Renal cortex interstitium (tissue), 15 donors: ENCODE results near the gene ETNK2. TPM values are rescaled to one million over a fixed set of nuclear protein-coding genes. Genes with fewer than 3 reads are reported as not detected.

Source experiments
- DNase-seq, 11 donors: peaks; one replicate each; pipeline ENCODE4 v3.0.0-alpha.2; 2013; ENCODE audit warnings: low read depth in 9 of 11, low spot score in 4 of 11; ENCODE audit errors: extremely low read depth in 1 of 11
- long read RNA-seq, 16 experiments: transcript quantifications; one replicate each; lab custom pipeline, GENCODE V29; 2026
- polyA plus RNA-seq, 3 donors: library from polyadenylated mRNA; unstranded; fragments of 120-200 nt; gene quantifications; one replicate each; pipeline ENCODE4 v1.2.1, GENCODE V29; 2013; ENCODE audit not compliant: insufficient read length in 3 of 3

The ETNK2 gene
- polyA plus RNA-seq = 10 to 100 TPM; 22.8 to 28.2 (median 23.5) TPM
- long read RNA-seq, donor 1, partial matches to known transcripts = 0 of 3 reads
- long read RNA-seq, donor 1, other reads (novel, unspliced or antisense) = 0 of 3 reads
- long read RNA-seq, donor 2, partial matches to known transcripts = 5 of 7 reads
- long read RNA-seq, donor 2, other reads (novel, unspliced or antisense) = 0 of 7 reads
- long read RNA-seq, donor 3, transcript ETNK2-203 (8 exons, 2,434 nt) = major isoform, 7 of 12 reads
- long read RNA-seq, donor 3, partial matches to known transcripts = 5 of 12 reads
- long read RNA-seq, donor 3, other reads (novel, unspliced or antisense) = 0 of 12 reads
- long read RNA-seq, donor 4, transcript ETNK2-203 (8 exons, 2,434 nt) = major isoform, 9 of 10 reads
- long read RNA-seq, donor 4, partial matches to known transcripts = 0 of 10 reads
- long read RNA-seq, donor 4, other reads (novel, unspliced or antisense) = 0 of 10 reads
- long read RNA-seq, donor 5 = 0 reads
- long read RNA-seq, donor 6, transcript ETNK2-203 (8 exons, 2,434 nt) = major isoform, 6 of 7 reads
- long read RNA-seq, donor 6, partial matches to known transcripts = 0 of 7 reads
- long read RNA-seq, donor 6, other reads (novel, unspliced or antisense) = 0 of 7 reads
- long read RNA-seq, donor 7, transcript ETNK2-203 (8 exons, 2,434 nt) = major isoform, 7 of 8 reads
- long read RNA-seq, donor 7, partial matches to known transcripts = 0 of 8 reads
- long read RNA-seq, donor 7, other reads (novel, unspliced or antisense) = 0 of 8 reads
- long read RNA-seq, donor 8, transcript ETNK2-203 (8 exons, 2,434 nt) = major isoform, 6 of 12 reads
- long read RNA-seq, donor 8, partial matches to known transcripts = 6 of 12 reads
- long read RNA-seq, donor 8, other reads (novel, unspliced or antisense) = 0 of 12 reads
- long read RNA-seq, donor 9, transcript ETNK2-203 (8 exons, 2,434 nt) = major isoform, 7 of 8 reads
- long read RNA-seq, donor 9, partial matches to known transcripts = 0 of 8 reads
- long read RNA-seq, donor 9, other reads (novel, unspliced or antisense) = 0 of 8 reads
- long read RNA-seq, donor 10, transcript ETNK2-203 (8 exons, 2,434 nt) = major isoform, 5 of 6 reads
- long read RNA-seq, donor 10, partial matches to known transcripts = 0 of 6 reads
- long read RNA-seq, donor 10, other reads (novel, unspliced or antisense) = 0 of 6 reads
- long read RNA-seq, donor 11, transcript ETNK2-203 (8 exons, 2,434 nt) = major isoform, 5 of 10 reads
- long read RNA-seq, donor 11, partial matches to known transcripts = 5 of 10 reads
- long read RNA-seq, donor 11, other reads (novel, unspliced or antisense) = 0 of 10 reads
- long read RNA-seq, donor 12, partial matches to known transcripts = 0 of 4 reads
- long read RNA-seq, donor 12, other reads (novel, unspliced or antisense) = 0 of 4 reads
- long read RNA-seq, donor 13, transcript ETNK2-203 (8 exons, 2,434 nt) = major isoform, 14 of 15 reads
- long read RNA-seq, donor 13, partial matches to known transcripts = 0 of 15 reads
- long read RNA-seq, donor 13, other reads (novel, unspliced or antisense) = 0 of 15 reads
- long read RNA-seq, donor 14, transcript ETNK2-203 (8 exons, 2,434 nt) = major isoform, 13 of 14 reads
- long read RNA-seq, donor 14, partial matches to known transcripts = 0 of 14 reads
- long read RNA-seq, donor 14, other reads (novel, unspliced or antisense) = 0 of 14 reads
- long read RNA-seq, donor 15, partial matches to known transcripts = 0 of 1 reads
- long read RNA-seq, donor 15, other reads (novel, unspliced or antisense) = 0 of 1 reads
- long read RNA-seq, donor 16, transcript ETNK2-203 (8 exons, 2,434 nt) = major isoform, 13 of 21 reads
- long read RNA-seq, donor 16, partial matches to known transcripts = 7 of 21 reads
- long read RNA-seq, donor 16, other reads (novel, unspliced or antisense) = 0 of 21 reads

- peak in 3 of 11 donors; percentile 41 to 60 (median 49) for DNase-seq
Measured at GRCh38 chr1:204151552-204152309, at the start of gene ETNK2. TSS of gene ETNK2 (minus strand) at chr1:204152044. CDS start at chr1:204151852, 192 bp downstream.

GRCh38 chr1:204201348-204202040, 49.6 kb upstream of the ETNK2 start:
- DNase-seq = no peak

GRCh38 chr1:204199579-204199978, 47.7 kb upstream of the ETNK2 start:
- DNase-seq = no peak

- DNase-seq = no peak
Measured at GRCh38 chr1:204198348-204199340, 46.8 kb upstream of the ETNK2 start.

- no peak for DNase-seq
Measured at GRCh38 chr1:204197068-204197467, 45.2 kb upstream of the ETNK2 start.

- DNase-seq = no peak
Measured at GRCh38 chr1:204196068-204196795, 44.4 kb upstream of the ETNK2 start, which contains the start of gene KISS1. TSS of gene KISS1 (minus strand) at chr1:204196491. CDS start at chr1:204192876, 3,615 bp downstream.

- DNase-seq = no peak
Measured at GRCh38 chr1:204194771-204195170, 42.9 kb upstream of the ETNK2 start.

- DNase-seq = no peak
Measured at GRCh38 chr1:204194080-204194479, 42.2 kb upstream of the ETNK2 start.

GRCh38 chr1:204192589-204193352, 40.9 kb upstream of the ETNK2 start:
- DNase-seq = no peak

GRCh38 chr1:204192046-204192445, 40.2 kb upstream of the ETNK2 start:
- DNase-seq = no peak

- no peak for DNase-seq
Measured at GRCh38 chr1:204191456-204191855, 39.6 kb upstream of the ETNK2 start.

GRCh38 chr1:204190212-204191211, 38.7 kb upstream of the ETNK2 start:
- peak in 5 of 11 donors; percentile 26 to 59 (median 39) for DNase-seq
